T47D (cell line): ENCODE measurements around the gene VPS33B.

ENCODE experiments used
- DNase-seq, 2 experiments: peaks; one replicate each; pipeline versions ENCODE4 v3.0.0 to v3.0.0-alpha.2; 2011 to 2012; ENCODE audit warnings: low read depth in 1 of 2, low spot score in 1 of 2
- JUND ChIP-seq: IDR thresholded peaks from 2 replicates; pipeline ENCODE4 v1.6.1; 2012; ENCODE audit warnings: low read depth
- in situ Hi-C: cut with HindIII; loops from 2 replicates; pipeline ENCODE4 v1.10.0; 2016; ENCODE audit warnings: low sequenced_read_pairs, low pct_unique_long_range_greater_than_20kb

VPS33B gene

GRCh38 chr15:90950676-90951075, 71.7 kb downstream of the VPS33B start:
- in situ Hi-C loops = no loop called here
- no peak for DNase-seq
- no peak for TF ChIP-seq JUND

GRCh38 chr15:90949979-90950675, 72.3 kb downstream of the VPS33B start:
- in situ Hi-C loops = no loop called here
- no peak for DNase-seq
- no peak for TF ChIP-seq JUND
